ENCODE measurements around the gene BANP.
"Not testable (repeated sequence)": the region's sequence is repeated elsewhere in the genome, so short reads cannot be mapped to it uniquely, and the experiment has no call there.

BANP gene

DNA sequence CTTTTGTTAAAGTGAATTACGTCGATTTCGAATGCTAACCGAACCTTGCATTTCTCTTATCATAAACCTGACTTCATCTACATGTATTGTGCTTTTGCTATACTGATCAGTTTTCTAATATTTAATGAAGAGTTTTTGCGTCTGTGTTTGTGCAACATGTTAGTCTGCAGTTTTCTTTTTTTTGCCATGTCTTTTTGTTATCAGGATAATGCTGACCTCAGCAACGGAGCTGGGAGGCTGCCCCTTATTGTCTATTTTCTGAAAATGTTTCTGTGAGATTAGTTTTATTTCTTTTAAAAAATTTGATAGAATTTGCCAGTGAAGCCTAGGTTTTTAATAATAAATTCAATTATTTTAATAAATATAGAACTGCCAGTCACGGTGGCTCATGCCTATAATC lies 40.9 kb downstream of the BANP start:
- not testable (repeated sequence) for H2AFZ ChIP-seq (ENCODE audit: low read length); H4K8ac ChIP-seq (ENCODE audit: low read depth, low read length); H3K9ac ChIP-seq (ENCODE audit: low read depth, low read length, poor library complexity); H3K27ac ChIP-seq (replicated peaks; ENCODE audit: low read length); H3K36me3 ChIP-seq (replicated peaks in 1 of 2; ENCODE audit: control insufficient read depth in 2 of 2, insufficient read depth in 2 of 2, low read length in 2 of 2); H3K23ac ChIP-seq (ENCODE audit: low read depth, low read length, poor library complexity); H3K18ac ChIP-seq (ENCODE audit: low read length); H2BK15ac ChIP-seq (ENCODE audit: low read length); H3K4me3 ChIP-seq (ENCODE audit: low read length in 2 of 2); H3K9me3 ChIP-seq (replicated peaks in 1 of 2; ENCODE audit: control insufficient read depth in 2 of 2, insufficient read depth in 1 of 2, low read depth in 1 of 2, low read length in 2 of 2); H3K79me1 ChIP-seq (ENCODE audit: low read depth, low read length); H2BK120ac ChIP-seq (ENCODE audit: low read depth, low read length); H3K4me1 ChIP-seq (ENCODE audit: control insufficient read depth in 2 of 2, insufficient read depth in 1 of 2, low read depth in 1 of 2, low read length in 2 of 2); H3K27me3 ChIP-seq (ENCODE audit: control insufficient read depth in 3 of 3, insufficient read depth in 3 of 3, low read depth in 1 of 3, low read length in 3 of 3); H4K91ac ChIP-seq (ENCODE audit: low read depth, low read length, poor library complexity); H2AK5ac ChIP-seq (ENCODE audit: low read depth, low read length); H2BK12ac ChIP-seq (ENCODE audit: low read length); H3K14ac ChIP-seq (ENCODE audit: low read length); H3K4me2 ChIP-seq (ENCODE audit: insufficient read depth, low read length, poor library complexity, severe bottlenecking); H3K4ac ChIP-seq (ENCODE audit: low read length); H2BK5ac ChIP-seq (ENCODE audit: low read length); DNase-seq (ENCODE audit: low spot score)
- no CpG with 5 or more reads among the region's 7 CpGs for WGBS, 2 donors (ENCODE audit: extremely low coverage in 2 of 2, insufficient read length in 2 of 2, insufficient replicate concordance in 1 of 2)

DNA sequence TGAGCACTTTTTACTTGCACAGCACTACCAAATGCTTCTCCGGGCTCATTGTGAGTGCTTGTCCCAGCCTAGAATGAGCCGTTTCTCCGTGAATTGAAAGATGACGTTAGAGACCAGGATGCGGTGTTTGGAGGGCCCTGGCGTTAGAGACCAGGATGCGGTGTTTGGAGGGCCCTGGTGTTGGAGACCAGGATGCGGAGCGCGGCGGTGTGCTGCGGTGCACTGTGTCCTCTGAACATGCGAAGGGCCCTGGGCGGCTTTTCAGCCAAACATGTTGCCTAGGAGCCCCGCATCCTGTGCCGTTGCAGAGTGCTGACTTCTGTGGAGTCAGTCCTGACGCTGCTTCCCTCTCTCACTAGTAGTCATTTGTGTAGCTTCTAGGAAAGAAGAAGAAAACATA lies 42.7 kb downstream of the BANP start:
- no peak for DNase-seq (ENCODE audit: low spot score)
- H3K4me2 ChIP-seq (ENCODE audit: insufficient read depth, low read length, poor library complexity, severe bottlenecking), result no peak overlapping the region
- H3K36me3 ChIP-seq (replicated peaks in 1 of 2; ENCODE audit: control insufficient read depth in 2 of 2, insufficient read depth in 2 of 2, low read length in 2 of 2), result peaks cover 0 to 2% of the 10 kb centered on the region in 2 donors
- H2BK5ac ChIP-seq (ENCODE audit: low read length), result no peak overlapping the region
- H3K9me3 ChIP-seq (replicated peaks in 1 of 2; ENCODE audit: control insufficient read depth in 2 of 2, insufficient read depth in 1 of 2, low read depth in 1 of 2, low read length in 2 of 2), result no peaks in the 10 kb centered on the region
- H3K27ac ChIP-seq (replicated peaks; ENCODE audit: low read length), result no peak overlapping the region
- no peak overlapping the region for H3K23ac ChIP-seq (ENCODE audit: low read depth, low read length, poor library complexity)
- no peak overlapping the region for H2AFZ ChIP-seq (ENCODE audit: low read length)
- H4K91ac ChIP-seq (ENCODE audit: low read depth, low read length, poor library complexity), result no peak overlapping the region
- H4K8ac ChIP-seq (ENCODE audit: low read depth, low read length), result no peak overlapping the region
- no peak overlapping the region for H3K18ac ChIP-seq (ENCODE audit: low read length)
- H3K4ac ChIP-seq (ENCODE audit: low read length), result no peak overlapping the region
- no peak overlapping the region for H2BK120ac ChIP-seq (ENCODE audit: low read depth, low read length)
- no peak overlapping the region for H2BK12ac ChIP-seq (ENCODE audit: low read length)
- no peaks in the 10 kb centered on the region for H3K4me1 ChIP-seq (ENCODE audit: control insufficient read depth in 2 of 2, insufficient read depth in 1 of 2, low read depth in 1 of 2, low read length in 2 of 2)
- no peak overlapping the region for H2BK15ac ChIP-seq (ENCODE audit: low read length)
- no CpG with 5 or more reads among the region's 17 CpGs for WGBS, 2 donors (ENCODE audit: extremely low coverage in 2 of 2, insufficient read length in 2 of 2, insufficient replicate concordance in 1 of 2)
- H3K4me3 ChIP-seq (ENCODE audit: low read length in 2 of 2), result no peak overlapping the region
- H2AK5ac ChIP-seq (ENCODE audit: low read depth, low read length), result no peak overlapping the region
- no peak overlapping the region for H3K9ac ChIP-seq (ENCODE audit: low read depth, low read length, poor library complexity)
- H3K27me3 ChIP-seq (ENCODE audit: control insufficient read depth in 3 of 3, insufficient read depth in 3 of 3, low read depth in 1 of 3, low read length in 3 of 3), result no peaks in the 10 kb centered on the region
- H3K79me1 ChIP-seq (ENCODE audit: low read depth, low read length), result peaks cover 3% of the 10 kb centered on the region
- H3K14ac ChIP-seq (ENCODE audit: low read length), result no peak overlapping the region

DNA sequence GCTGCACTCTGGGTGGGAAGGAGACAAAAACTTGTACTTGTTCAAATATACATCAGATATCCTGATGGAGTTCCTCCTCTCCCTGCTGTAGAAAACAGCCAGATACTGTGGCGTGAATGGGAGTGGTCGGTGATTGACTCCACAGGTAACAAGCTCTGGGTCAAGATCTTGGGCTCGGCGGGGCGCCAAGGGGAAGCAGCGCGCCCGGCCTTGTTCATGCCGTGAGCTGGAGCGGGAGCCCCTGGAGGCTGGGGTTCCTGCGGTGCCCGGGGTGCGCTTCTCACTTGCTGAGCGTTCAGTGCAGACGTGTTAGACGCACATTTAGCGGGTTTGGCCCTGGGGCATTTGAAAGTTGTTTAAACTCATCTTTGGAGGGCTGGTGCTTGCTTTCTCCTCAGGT lies 44.4 kb downstream of the BANP start:
- no peak overlapping the region for H3K27ac ChIP-seq (replicated peaks; ENCODE audit: low read length)
- H3K14ac ChIP-seq (ENCODE audit: low read length), result no peak overlapping the region
- H3K23ac ChIP-seq (ENCODE audit: low read depth, low read length, poor library complexity), result no peak overlapping the region
- peaks cover 3% of the 10 kb centered on the region for H3K79me1 ChIP-seq (ENCODE audit: low read depth, low read length)
- H2BK120ac ChIP-seq (ENCODE audit: low read depth, low read length), result no peak overlapping the region
- no peak overlapping the region for H4K91ac ChIP-seq (ENCODE audit: low read depth, low read length, poor library complexity)
- no peak overlapping the region for H3K4me2 ChIP-seq (ENCODE audit: insufficient read depth, low read length, poor library complexity, severe bottlenecking)
- no peaks in the 10 kb centered on the region for H3K9me3 ChIP-seq (replicated peaks in 1 of 2; ENCODE audit: control insufficient read depth in 2 of 2, insufficient read depth in 1 of 2, low read depth in 1 of 2, low read length in 2 of 2)
- H3K27me3 ChIP-seq (ENCODE audit: control insufficient read depth in 3 of 3, insufficient read depth in 3 of 3, low read depth in 1 of 3, low read length in 3 of 3), result no peaks in the 10 kb centered on the region
- H3K9ac ChIP-seq (ENCODE audit: low read depth, low read length, poor library complexity), result no peak overlapping the region
- no peaks in the 10 kb centered on the region for H3K4me1 ChIP-seq (ENCODE audit: control insufficient read depth in 2 of 2, insufficient read depth in 1 of 2, low read depth in 1 of 2, low read length in 2 of 2)
- no peak overlapping the region for H2AFZ ChIP-seq (ENCODE audit: low read length)
- no CpG with 5 or more reads among the region's 17 CpGs for WGBS, 2 donors (ENCODE audit: extremely low coverage in 2 of 2, insufficient read length in 2 of 2, insufficient replicate concordance in 1 of 2)
- H2BK15ac ChIP-seq (ENCODE audit: low read length), result no peak overlapping the region
- H2BK12ac ChIP-seq (ENCODE audit: low read length), result no peak overlapping the region
- no peak overlapping the region for H2AK5ac ChIP-seq (ENCODE audit: low read depth, low read length)
- peaks cover 0 to 2% of the 10 kb centered on the region in 2 donors for H3K36me3 ChIP-seq (replicated peaks in 1 of 2; ENCODE audit: control insufficient read depth in 2 of 2, insufficient read depth in 2 of 2, low read length in 2 of 2)
- no peak overlapping the region for H3K18ac ChIP-seq (ENCODE audit: low read length)
- no peak for DNase-seq (ENCODE audit: low spot score)
- H3K4ac ChIP-seq (ENCODE audit: low read length), result no peak overlapping the region
- H3K4me3 ChIP-seq (ENCODE audit: low read length in 2 of 2), result no peak overlapping the region
- no peak overlapping the region for H4K8ac ChIP-seq (ENCODE audit: low read depth, low read length)
- H2BK5ac ChIP-seq (ENCODE audit: low read length), result no peak overlapping the region

DNA sequence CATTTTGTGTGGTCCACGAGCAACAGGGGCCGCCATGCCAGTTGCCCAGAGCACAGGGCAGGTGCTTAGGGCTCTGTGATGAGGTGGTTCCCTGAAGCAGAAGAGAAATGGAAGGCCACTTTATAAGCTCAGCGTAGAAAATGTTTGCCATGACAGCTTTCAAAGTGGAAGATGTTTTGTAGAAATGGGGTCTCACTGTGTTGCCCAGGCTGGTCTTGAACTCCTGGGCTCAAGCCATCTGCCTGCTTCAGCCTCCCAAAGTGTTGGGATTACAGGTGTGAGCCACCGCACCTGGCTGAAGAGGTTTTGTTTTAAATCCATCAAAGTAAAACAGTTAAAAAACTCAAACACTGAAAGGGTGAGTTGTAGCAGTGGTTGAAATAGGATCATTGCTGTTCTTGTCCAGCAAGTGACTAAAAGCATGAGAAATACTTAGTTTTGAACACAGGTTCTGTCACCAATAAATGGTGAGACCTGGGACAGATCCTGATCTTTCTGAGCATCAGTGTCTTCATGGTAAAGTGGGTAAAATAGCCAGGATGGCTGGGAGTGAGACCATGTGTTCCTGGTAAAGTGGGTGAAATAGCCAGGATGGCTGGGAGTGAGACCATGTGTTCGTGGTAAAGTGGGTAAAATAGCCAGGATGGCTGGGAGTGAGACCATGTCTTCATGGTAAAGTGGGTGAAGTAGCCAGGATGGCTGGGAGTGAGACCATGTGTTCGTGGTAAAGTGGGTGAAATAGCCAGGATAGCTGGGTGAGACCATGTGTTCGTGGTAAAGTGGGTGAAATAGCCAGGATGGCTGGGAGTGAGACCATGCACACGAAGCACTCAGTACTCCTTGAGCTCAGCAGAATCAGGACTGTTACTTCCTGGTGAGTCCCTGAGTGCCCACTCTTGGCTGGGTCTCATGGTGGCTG lies 46.0 kb downstream of the BANP start:
- H3K27me3 ChIP-seq (ENCODE audit: control insufficient read depth in 3 of 3, insufficient read depth in 3 of 3, low read depth in 1 of 3, low read length in 3 of 3), result no peaks in the 10 kb centered on the region
- H3K4me3 ChIP-seq (ENCODE audit: low read length in 2 of 2), result no peak overlapping the region
- no peak overlapping the region for H3K9ac ChIP-seq (ENCODE audit: low read depth, low read length, poor library complexity)
- H3K14ac ChIP-seq (ENCODE audit: low read length), result no peak overlapping the region
- no CpG with 5 or more reads among the region's 8 CpGs for WGBS, 2 donors (ENCODE audit: extremely low coverage in 2 of 2, insufficient read length in 2 of 2, insufficient replicate concordance in 1 of 2)
- peaks cover 5% of the 10 kb centered on the region for H3K79me1 ChIP-seq (ENCODE audit: low read depth, low read length)
- H3K4me1 ChIP-seq (ENCODE audit: control insufficient read depth in 2 of 2, insufficient read depth in 1 of 2, low read depth in 1 of 2, low read length in 2 of 2), result no peaks in the 10 kb centered on the region
- H2AFZ ChIP-seq (ENCODE audit: low read length), result no peak overlapping the region
- no peak overlapping the region for H2BK120ac ChIP-seq (ENCODE audit: low read depth, low read length)
- H3K9me3 ChIP-seq (replicated peaks in 1 of 2; ENCODE audit: control insufficient read depth in 2 of 2, insufficient read depth in 1 of 2, low read depth in 1 of 2, low read length in 2 of 2), result no peaks in the 10 kb centered on the region
- H2AK5ac ChIP-seq (ENCODE audit: low read depth, low read length), result no peak overlapping the region
- no peak overlapping the region for H3K4ac ChIP-seq (ENCODE audit: low read length)
- no peaks in the 10 kb centered on the region for H3K36me3 ChIP-seq (replicated peaks in 1 of 2; ENCODE audit: control insufficient read depth in 2 of 2, insufficient read depth in 2 of 2, low read length in 2 of 2)
- no peak overlapping the region for H2BK15ac ChIP-seq (ENCODE audit: low read length)
- no peak overlapping the region for H3K4me2 ChIP-seq (ENCODE audit: insufficient read depth, low read length, poor library complexity, severe bottlenecking)
- H3K18ac ChIP-seq (ENCODE audit: low read length), result no peak overlapping the region
- H2BK5ac ChIP-seq (ENCODE audit: low read length), result no peak overlapping the region
- H3K27ac ChIP-seq (replicated peaks; ENCODE audit: low read length), result no peak overlapping the region
- H4K8ac ChIP-seq (ENCODE audit: low read depth, low read length), result no peak overlapping the region
- H2BK12ac ChIP-seq (ENCODE audit: low read length), result no peak overlapping the region
- no peak overlapping the region for H4K91ac ChIP-seq (ENCODE audit: low read depth, low read length, poor library complexity)
- H3K23ac ChIP-seq (ENCODE audit: low read depth, low read length, poor library complexity), result no peak overlapping the region
- no peak for DNase-seq (ENCODE audit: low spot score)

Data from neuronal stem cell (in vitro differentiated cells).